Measurements from ENCODE around the gene PLGRKT.
A peak's percentile ranks its signal among the peaks of the same experiment; 100 is the strongest.

PLGRKT gene

GRCh38 chr9:5459289-5459829 is 21.6 kb upstream of the PLGRKT start:
- no peak for DNase-seq (ENCODE audit: extremely low read depth, insufficient read length)
- no peak overlapping the region; the same call in 1 of the 2 replicates for H3K4me3 ChIP-seq (replicated peaks; ENCODE audit: low read depth, low read length)
- TF ChIP-seq, protein P1, sequence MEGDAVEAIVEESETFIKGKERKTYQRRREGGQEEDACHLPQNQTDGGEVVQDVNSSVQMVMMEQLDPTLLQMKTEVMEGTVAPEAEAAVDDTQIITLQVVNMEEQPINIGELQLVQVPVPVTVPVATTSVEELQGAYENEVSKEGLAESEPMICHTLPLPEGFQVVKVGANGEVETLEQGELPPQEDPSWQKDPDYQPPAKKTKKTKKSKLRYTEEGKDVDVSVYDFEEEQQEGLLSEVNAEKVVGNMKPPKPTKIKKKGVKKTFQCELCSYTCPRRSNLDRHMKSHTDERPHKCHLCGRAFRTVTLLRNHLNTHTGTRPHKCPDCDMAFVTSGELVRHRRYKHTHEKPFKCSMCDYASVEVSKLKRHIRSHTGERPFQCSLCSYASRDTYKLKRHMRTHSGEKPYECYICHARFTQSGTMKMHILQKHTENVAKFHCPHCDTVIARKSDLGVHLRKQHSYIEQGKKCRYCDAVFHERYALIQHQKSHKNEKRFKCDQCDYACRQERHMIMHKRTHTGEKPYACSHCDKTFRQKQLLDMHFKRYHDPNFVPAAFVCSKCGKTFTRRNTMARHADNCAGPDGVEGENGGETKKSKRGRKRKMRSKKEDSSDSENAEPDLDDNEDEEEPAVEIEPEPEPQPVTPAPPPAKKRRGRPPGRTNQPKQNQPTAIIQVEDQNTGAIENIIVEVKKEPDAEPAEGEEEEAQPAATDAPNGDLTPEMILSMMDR (IDR thresholded peaks at IDR 0.05; ENCODE audit: insufficient read depth, low read length, poor library complexity, severe bottlenecking): no peak
- H3K36me3 ChIP-seq (ENCODE audit: control insufficient read depth, insufficient read depth, low read length): peaks cover 15% of the 10 kb centered on the region
- H3K27me3 ChIP-seq (replicated peaks; ENCODE audit: control insufficient read depth, insufficient read depth, low read length): no peaks in the 10 kb centered on the region

DNA sequence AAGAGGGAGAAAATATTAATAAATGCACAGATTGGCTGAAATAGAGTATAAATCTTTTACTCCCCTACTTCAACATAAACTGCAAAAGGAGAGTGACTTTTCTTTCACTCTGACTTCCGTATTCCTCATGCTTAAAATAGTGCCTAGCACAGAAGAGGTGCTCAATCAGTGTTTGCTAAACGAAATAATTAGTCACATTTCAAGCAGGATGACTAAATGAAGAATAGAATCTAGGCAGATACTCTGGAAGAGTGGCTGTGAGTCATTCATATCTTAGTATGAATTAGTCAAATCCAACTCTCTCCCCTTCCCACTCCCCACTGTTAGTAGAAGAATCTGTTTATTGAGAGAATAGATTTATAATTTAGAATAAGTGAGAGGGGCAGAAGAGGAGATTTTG is 17.5 kb upstream of the PLGRKT start:
- no peak for DNase-seq (ENCODE audit: extremely low read depth, insufficient read length)
- Histone ChIP-seq H3K36me3 (ENCODE audit: control insufficient read depth, insufficient read depth, low read length) (peaks cover 3% of the 10 kb centered on the region), H3K27me3 (replicated peaks; ENCODE audit: control insufficient read depth, insufficient read depth, low read length) (no peaks in the 10 kb centered on the region), H3K4me3 (replicated peaks; ENCODE audit: low read depth, low read length) (peak overlapping the region; percentile 19)
- TF ChIP-seq, protein P1 (IDR thresholded peaks at IDR 0.05; ENCODE audit: insufficient read depth, low read length, poor library complexity, severe bottlenecking): no peak

- H3K4me3 ChIP-seq (replicated peaks; ENCODE audit: low read depth, low read length): peak overlapping the region; percentile 81
- TF ChIP-seq, protein P1 (IDR thresholded peaks at IDR 0.05; ENCODE audit: insufficient read depth, low read length, poor library complexity, severe bottlenecking): no peak
- H3K27me3 ChIP-seq (replicated peaks; ENCODE audit: control insufficient read depth, insufficient read depth, low read length): no peaks in the 10 kb centered on the region
- no peaks in the 10 kb centered on the region; the same call in 1 of the 2 replicates for H3K36me3 ChIP-seq (ENCODE audit: control insufficient read depth, insufficient read depth, low read length)
- DNase-seq (ENCODE audit: extremely low read depth, insufficient read length): no peak
These were observed 15.9 kb upstream of the PLGRKT start for GRCh38 chr9:5453673-5454072.

GRCh38 chr9:5453004-5453403 is 15.3 kb upstream of the PLGRKT start:
- TF ChIP-seq, protein P1 (IDR thresholded peaks at IDR 0.05; ENCODE audit: insufficient read depth, low read length, poor library complexity, severe bottlenecking): no peak

DNA sequence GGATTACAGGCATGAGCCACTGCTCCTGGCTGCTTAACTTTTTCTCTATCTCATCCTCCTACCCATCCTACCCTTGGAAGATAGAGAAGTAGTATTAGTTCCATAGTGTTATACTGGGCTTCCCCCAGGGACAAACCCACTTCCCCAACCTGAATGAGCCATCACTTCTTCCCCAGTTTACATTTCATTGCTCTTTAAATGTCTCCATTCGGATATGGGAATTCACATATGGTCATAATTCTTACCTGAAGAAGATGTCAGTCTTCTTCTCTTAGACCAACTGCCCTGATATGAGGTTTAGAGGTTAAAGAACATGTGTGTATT is 14.5 kb upstream of the PLGRKT start:
- H3K27me3 ChIP-seq (replicated peaks; ENCODE audit: control insufficient read depth, insufficient read depth, low read length): no peaks in the 10 kb centered on the region
- no peak for DNase-seq (ENCODE audit: extremely low read depth, insufficient read length)
- H3K36me3 ChIP-seq (ENCODE audit: control insufficient read depth, insufficient read depth, low read length): no peaks in the 10 kb centered on the region
- peak overlapping the region; percentile 81 for H3K4me3 ChIP-seq (replicated peaks; ENCODE audit: low read depth, low read length)
- TF ChIP-seq, protein P1 (IDR thresholded peaks at IDR 0.05; ENCODE audit: insufficient read depth, low read length, poor library complexity, severe bottlenecking): no peak

More at GRCh38 chr9:5453004-5453403, 15.3 kb upstream of the PLGRKT start:
- Histone ChIP-seq H3K36me3 (ENCODE audit: control insufficient read depth, insufficient read depth, low read length) (no peaks in the 10 kb centered on the region; the same call in 1 of the 2 replicates), H3K27me3 (replicated peaks; ENCODE audit: control insufficient read depth, insufficient read depth, low read length) (no peaks in the 10 kb centered on the region), H3K4me3 (replicated peaks; ENCODE audit: low read depth, low read length) (peak overlapping the region; percentile 81)
- no peak for DNase-seq (ENCODE audit: extremely low read depth, insufficient read length)

All from GM06990 (cell line).